ENCODE measurements around the gene CHST11. TPM values are rescaled to one million over a fixed set of nuclear protein-coding genes. Genes with fewer than 3 reads are reported as not detected.

The CHST11 gene
- total RNA-seq, 1 experiment from 2014 or later: 1.1 TPM

- BruUV-seq (replicated peaks): no TSS peak
- intact Hi-C loops (cut with micrococcal nuclease; ENCODE audit: unreplicated experiment): no loop called here
- Histone ChIP-seq H3K36me3 (ENCODE audit: insufficient read depth, low read length, poor library complexity, severe bottlenecking) (no peaks in the 10 kb centered on the region), H3K4me3 (ENCODE audit: low read depth, low read length, poor library complexity, severe bottlenecking) (no peak overlapping the region), H3K9me3 (ENCODE audit: low read depth, low read length, poor library complexity, severe bottlenecking) (no peaks in the 10 kb centered on the region), H3K27me3 (replicated peaks; ENCODE audit: insufficient read depth, low read depth, low read length, poor library complexity) (peaks cover 4% of the 10 kb centered on the region), H3K4me1 (ENCODE audit: insufficient read depth, low read length, poor library complexity, severe bottlenecking) (no peaks in the 10 kb centered on the region), H3K27ac (ENCODE audit: low read depth, low read length, poor library complexity, severe bottlenecking) (no peak overlapping the region)
- ChIA-PET POLR2A (ENCODE audit: low non-redundant PET) (no interaction called here), CTCF (no interaction called here)
- DNase-seq (ENCODE audit: low spot score): no peak
- TF ChIP-seq EZH2 (IDR thresholded peaks at IDR 0.05; ENCODE audit: borderline replicate concordance, low read depth, low read length, poor library complexity, severe bottlenecking): no peak
- no peak for TF ChIP-seq CTCF (conservative IDR thresholded peaks at IDR 0.05; ENCODE audit: low read depth, low read length)
Measured at GRCh38 chr12:104568487-104568868, 111.7 kb downstream of the CHST11 start.

GRCh38 chr12:104568935-104569334, 112.2 kb downstream of the CHST11 start:
- CTCF ChIA-PET: no interaction called here
- POLR2A ChIA-PET (ENCODE audit: low non-redundant PET): no interaction called here
- no peak overlapping the region for H3K27ac ChIP-seq (ENCODE audit: low read depth, low read length, poor library complexity, severe bottlenecking)
- no peaks in the 10 kb centered on the region for H3K9me3 ChIP-seq (ENCODE audit: low read depth, low read length, poor library complexity, severe bottlenecking)
- DNase-seq (ENCODE audit: low spot score): no peak
- no peak overlapping the region for H3K4me3 ChIP-seq (ENCODE audit: low read depth, low read length, poor library complexity, severe bottlenecking)
- intact Hi-C loops (cut with micrococcal nuclease; ENCODE audit: unreplicated experiment): no loop called here
- BruUV-seq (replicated peaks): no TSS peak
- H3K27me3 ChIP-seq (replicated peaks; ENCODE audit: insufficient read depth, low read depth, low read length, poor library complexity): peaks cover 4% of the 10 kb centered on the region
- H3K36me3 ChIP-seq (ENCODE audit: insufficient read depth, low read length, poor library complexity, severe bottlenecking): no peaks in the 10 kb centered on the region
- TF ChIP-seq CTCF (conservative IDR thresholded peaks at IDR 0.05; ENCODE audit: low read depth, low read length): no peak
- TF ChIP-seq EZH2 (IDR thresholded peaks at IDR 0.05; ENCODE audit: borderline replicate concordance, low read depth, low read length, poor library complexity, severe bottlenecking): no peak
- H3K4me1 ChIP-seq (ENCODE audit: insufficient read depth, low read length, poor library complexity, severe bottlenecking): no peaks in the 10 kb centered on the region

- ChIA-PET POLR2A (ENCODE audit: low non-redundant PET) (no interaction called here), CTCF (no interaction called here)
- Histone ChIP-seq H3K9me3 (ENCODE audit: low read depth, low read length, poor library complexity, severe bottlenecking) (no peaks in the 10 kb centered on the region), H3K4me1 (ENCODE audit: insufficient read depth, low read length, poor library complexity, severe bottlenecking) (no peaks in the 10 kb centered on the region), H3K4me3 (ENCODE audit: low read depth, low read length, poor library complexity, severe bottlenecking) (no peak overlapping the region), H3K36me3 (ENCODE audit: insufficient read depth, low read length, poor library complexity, severe bottlenecking) (no peaks in the 10 kb centered on the region), H3K27me3 (replicated peaks; ENCODE audit: insufficient read depth, low read depth, low read length, poor library complexity) (peaks cover 4% of the 10 kb centered on the region), H3K27ac (ENCODE audit: low read depth, low read length, poor library complexity, severe bottlenecking) (no peak overlapping the region)
- DNase-seq (ENCODE audit: low spot score): no peak
- BruUV-seq (replicated peaks): no TSS peak
- TF ChIP-seq CTCF (conservative IDR thresholded peaks at IDR 0.05; ENCODE audit: low read depth, low read length) (no peak), EZH2 (IDR thresholded peaks at IDR 0.05; ENCODE audit: borderline replicate concordance, low read depth, low read length, poor library complexity, severe bottlenecking) (no peak)
- intact Hi-C loops (cut with micrococcal nuclease; ENCODE audit: unreplicated experiment): no loop called here
Measured at GRCh38 chr12:104569346-104570173, 112.8 kb downstream of the CHST11 start.

Data from A673 (cell line).